ENCODE results near the gene SLC9A7.

DNA sequence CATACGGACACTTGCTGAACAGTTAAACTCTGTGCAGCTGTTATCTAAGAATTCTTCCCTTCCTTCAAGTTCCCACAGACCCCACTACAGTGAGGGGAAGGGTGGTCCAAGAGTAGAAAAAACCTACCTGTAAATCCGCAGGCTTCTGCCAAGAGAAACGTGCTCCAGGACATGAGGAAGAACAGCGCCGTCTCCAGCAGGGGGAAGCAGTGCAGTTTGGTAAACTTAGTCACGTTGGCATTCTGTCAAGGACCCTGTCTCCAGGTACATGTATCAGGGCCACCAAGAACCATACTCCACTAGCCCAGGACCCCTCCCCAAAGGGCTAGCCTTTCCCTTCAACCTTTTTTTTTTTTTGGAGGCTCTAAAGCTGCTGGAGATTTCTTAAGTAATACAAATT lies 105.4 kb downstream of the SLC9A7 start:
- TF ChIP-seq POLR2A (IDR thresholded peaks at IDR 0.05; ENCODE audit: low read length): no peak
- no peak for TF ChIP-seq GATA1 (IDR thresholded peaks at IDR 0.05; ENCODE audit: low read depth, low read length)

Data from erythroblast (primary cell).